Colonic mucosa (tissue), 4 donors: ENCODE measurements around the gene ALDH5A1. TPM values are rescaled to one million over a fixed set of nuclear protein-coding genes. Genes with fewer than 3 reads are reported as not detected.

Source experiments
- DNase-seq: peaks from one replicate; pipeline ENCODE4 v3.0.0-alpha.2; 2020
- H3K27ac ChIP-seq: fragments of 200-600 bp; one replicate; pipeline ENCODE4 v1.8.0; 2021
- H3K27me3 ChIP-seq: fragments of 200-600 bp; one replicate; pipeline ENCODE4 v1.8.0; 2021
- H3K36me3 ChIP-seq: fragments of 200-600 bp; one replicate; pipeline ENCODE4 v1.8.0; 2021
- H3K4me1 ChIP-seq: fragments of 200-600 bp; one replicate; pipeline ENCODE4 v1.8.0; 2021; ENCODE audit warnings: mild to moderate bottlenecking
- H3K4me3 ChIP-seq: fragments of 200-600 bp; one replicate; pipeline ENCODE4 v1.8.0; 2021
- H3K9ac ChIP-seq, 2 donors: one replicate each; pipeline ENCODE4 v1.7.0; 2013; ENCODE audit warnings: control low read depth in 2 of 2, low read depth in 2 of 2, low read length in 2 of 2
- H3K9me3 ChIP-seq: fragments of 200-600 bp; one replicate; pipeline ENCODE4 v1.8.0; 2021
- CTCF ChIP-seq: fragments of 200-600 bp; IDR thresholded peaks from one replicate; pipeline ENCODE4 v1.8.0; 2022; ENCODE audit warnings: antibody characterized with exemption, mild to moderate bottlenecking
- intact Hi-C: fragments of 100-400 bp; cut with DNase I; formaldehyde crosslinking; loops from one replicate; pipeline ENCODE4 v1.14.1; 2022
- total RNA-seq, 2 donors: library from RNA; stranded (reverse); fragmentation: NEBNext Ultra II Directional in 1 of 2; extraction: Animal tissue kit (Norgen Biotek cat#: 25700) in 1 of 2; gene quantifications; one replicate each; pipeline ENCODE4 v1.2.1, GENCODE V29; 2021
- donor health status: healthy.
- donor health status: DM: no; HTN: no; CAD: no.
- donor health status: DM: no; HTN: no; CAD: no.

The ALDH5A1 gene
- total RNA-seq, 2 donors from 2014 or later = 12.2 to 16.4 TPM

DNA sequence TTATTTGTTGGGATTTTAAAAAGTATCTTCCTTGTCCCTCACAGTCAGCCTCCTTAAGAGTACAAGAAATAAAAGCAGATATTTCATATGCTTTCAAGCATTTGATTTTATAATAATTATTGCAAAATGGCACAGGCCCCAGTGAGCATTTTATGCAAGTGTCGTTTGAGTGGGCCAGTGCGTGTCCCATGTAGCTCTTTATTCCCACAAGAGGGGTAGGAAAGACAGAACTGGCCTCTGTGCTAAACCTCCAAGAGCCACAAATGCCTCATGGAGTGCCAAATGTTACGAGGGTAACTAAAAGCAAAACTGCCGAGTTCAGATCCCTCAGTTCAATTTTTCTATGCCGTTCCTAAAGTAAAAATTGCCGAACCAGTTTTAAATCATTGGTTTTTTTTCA lies 18.1 kb upstream of the ALDH5A1 start:
- no peak overlapping the region for H3K27ac ChIP-seq
- H3K9ac ChIP-seq = no peak overlapping the region
- no peak for DNase-seq
- intact Hi-C loops = no loop called here
- H3K36me3 ChIP-seq = no peaks in the 10 kb centered on the region
- TF ChIP-seq CTCF = no peak
- H3K9me3 ChIP-seq = no peaks in the 10 kb centered on the region
- H3K4me3 ChIP-seq = no peak overlapping the region
- H3K4me1 ChIP-seq = no peaks in the 10 kb centered on the region
- H3K27me3 ChIP-seq = no peaks in the 10 kb centered on the region

DNA sequence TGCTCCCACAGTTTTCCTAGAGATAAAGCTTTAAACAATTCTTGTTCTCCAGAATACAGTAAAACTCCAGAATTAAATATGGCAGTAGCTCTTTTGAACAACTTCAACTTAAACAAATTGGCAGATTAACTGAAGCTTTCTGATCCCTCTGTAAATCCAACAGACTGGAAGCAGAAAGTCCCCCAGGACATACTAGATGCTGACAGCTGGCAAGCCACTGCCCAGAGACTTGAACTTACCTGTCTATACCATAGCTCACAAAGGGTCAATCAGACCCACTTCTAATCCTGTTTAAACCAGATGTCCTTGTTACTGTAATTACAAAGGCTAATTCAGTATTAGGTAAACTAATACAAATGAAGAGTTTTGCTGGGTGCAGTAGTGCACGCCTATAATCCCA lies 17.7 kb upstream of the ALDH5A1 start:
- Histone ChIP-seq H3K4me1 (no peaks in the 10 kb centered on the region), H3K4me3 (no peak overlapping the region), H3K9ac (no peak overlapping the region), H3K9me3 (no peaks in the 10 kb centered on the region), H3K27me3 (no peaks in the 10 kb centered on the region), H3K36me3 (no peaks in the 10 kb centered on the region), H3K27ac (no peak overlapping the region)
- no peak for DNase-seq
- intact Hi-C loops = no loop called here
- TF ChIP-seq CTCF = no peak

GRCh38 chr6:24478903-24479302 lies 15.9 kb upstream of the ALDH5A1 start:
- H3K36me3 ChIP-seq = no peaks in the 10 kb centered on the region
- H3K9me3 ChIP-seq = no peaks in the 10 kb centered on the region
- no peak overlapping the region for H3K4me3 ChIP-seq
- H3K27ac ChIP-seq = no peak overlapping the region
- H3K27me3 ChIP-seq = no peaks in the 10 kb centered on the region
- intact Hi-C loops = no loop called here
- TF ChIP-seq CTCF = no peak
- H3K4me1 ChIP-seq = no peaks in the 10 kb centered on the region
- H3K9ac ChIP-seq = no peak overlapping the region
- DNase-seq = no peak

GRCh38 chr6:24480705-24481104 lies 14.1 kb upstream of the ALDH5A1 start:
- DNase-seq = no peak
- Histone ChIP-seq H3K9ac (no peak overlapping the region), H3K36me3 (no peaks in the 10 kb centered on the region), H3K27ac (no peak overlapping the region), H3K9me3 (no peaks in the 10 kb centered on the region), H3K4me1 (no peaks in the 10 kb centered on the region), H3K4me3 (no peak overlapping the region), H3K27me3 (no peaks in the 10 kb centered on the region)
- no peak for TF ChIP-seq CTCF
- intact Hi-C loops = no loop called here

DNA sequence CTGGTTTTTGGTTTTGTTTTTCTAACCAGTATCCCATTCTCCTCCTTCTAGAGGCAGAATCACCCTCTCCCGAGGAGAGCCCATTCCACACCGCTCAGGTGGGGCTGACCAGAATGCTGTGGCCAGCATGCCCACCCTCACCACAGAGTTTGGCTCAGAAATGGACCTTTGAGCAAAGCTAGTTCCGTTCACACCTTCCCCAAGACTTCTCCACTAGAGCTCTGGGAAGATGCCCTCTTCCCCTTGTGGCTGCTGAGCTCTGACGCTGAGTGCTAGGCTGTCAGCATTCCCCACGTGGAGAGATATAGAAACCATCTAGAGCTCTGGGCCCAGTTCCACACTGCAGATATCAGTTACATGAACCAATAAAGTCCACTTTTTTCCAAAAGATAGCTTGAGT lies 13.3 kb upstream of the ALDH5A1 start:
- DNase-seq = no peak
- no peaks in the 10 kb centered on the region for H3K4me1 ChIP-seq
- intact Hi-C loops = no loop called here
- no peak for TF ChIP-seq CTCF
- H3K4me3 ChIP-seq = no peak overlapping the region
- no peaks in the 10 kb centered on the region for H3K36me3 ChIP-seq
- H3K9me3 ChIP-seq = no peaks in the 10 kb centered on the region
- no peak overlapping the region for H3K27ac ChIP-seq
- no peaks in the 10 kb centered on the region for H3K27me3 ChIP-seq
- H3K9ac ChIP-seq = no peak overlapping the region
